K562 (cell line): ENCODE results near the gene CDH16. TPM values are rescaled to one million over a fixed set of nuclear protein-coding genes. Genes with fewer than 3 reads are reported as not detected.

Source experiments
- ATAC-seq: fragments of 200-7000 bp; cut with Tn5 transposase; 3 replicates; pipeline ENCODE4 v1.9.1; 2020; ENCODE audit warnings: moderate library complexity
- BruUV-seq: library from RNA; stranded (reverse); fragments of 400-500 nt; replicated peaks from 2 replicates; lab custom pipeline; 2021; lab: Mats Ljungman, UMichigan
- CTCF ChIA-PET: fragments of 300-600 bp; formaldehyde crosslinking; extraction: SDS; loops from one replicate; lab custom pipeline; 2021; ENCODE audit warnings: low intra/inter-chr PET ratio; lab: Yijun Ruan, JAX
- POLR2A ChIA-PET: fragments of 300-600, 350-650 bp; sonication (Branson Sonifier 250); formaldehyde crosslinking; extraction: SDS; loops from one replicate; lab custom pipeline; 2021; ENCODE audit warnings: antibody characterized with exemption, inconsistent platforms; lab: Yijun Ruan, JAX
- DNase-seq, 4 experiments: peaks; one replicate each; pipeline versions ENCODE4 v3.0.0 to v3.0.0-alpha.2; 2011 to 2018; ENCODE audit warnings: low spot score in 3 of 4, mixed read lengths in 3 of 4; ENCODE audit errors: extremely low read depth in 1 of 4
- FAIRE-seq: peaks from 2 replicates; lab custom pipeline; 2011; peaks lifted over from hg19 to GRCh38; lab: Jason Lieb, UNC
- H2AFZ ChIP-seq: 2 replicates; pipeline ENCODE4 v1.6.0; 2011; ENCODE audit warnings: low read depth, low read length, control low read depth, inconsistent platforms
- H3K27ac ChIP-seq: fragments of 200-600 bp; 3 replicates; pipeline ENCODE4 v1.8.0; 2011; ENCODE audit warnings: low read depth, mild to moderate bottlenecking, control low read depth, inconsistent platforms, low read length, moderate library complexity, mixed read lengths; ENCODE audit errors: extremely low read depth
- H3K27me3 ChIP-seq, 2 experiments: fragments of 300-600 bp in 1 of 2; 2 replicates in 1 of 2; 3 replicates in 1 of 2; pipeline versions ENCODE4 v1.6.0 to v1.8.0; 2011; ENCODE audit warnings: inconsistent platforms in 2 of 2, low read length in 2 of 2, mild to moderate bottlenecking in 1 of 2, mixed read lengths in 1 of 2, moderate library complexity in 1 of 2; ENCODE audit not compliant: control insufficient read depth in 2 of 2, insufficient read depth in 2 of 2
- H3K36me3 ChIP-seq: fragments of 300-600 bp; 3 replicates; pipeline ENCODE4 v1.8.0; 2011; ENCODE audit warnings: mild to moderate bottlenecking, low read length, inconsistent platforms; ENCODE audit not compliant: control insufficient read depth, insufficient read depth
- H3K4me1 ChIP-seq, 2 experiments: fragments of 200-600 bp in 1 of 2; replicated peaks in 1 of 2; 2 replicates in 1 of 2; 3 replicates in 1 of 2; pipeline versions ENCODE4 v1.5.1 to v1.8.0; 2011; ENCODE audit warnings: inconsistent platforms in 2 of 2, low read length in 2 of 2, mild to moderate bottlenecking in 1 of 2, mixed read lengths in 1 of 2, moderate library complexity in 1 of 2; ENCODE audit not compliant: control insufficient read depth in 2 of 2, insufficient read depth in 2 of 2
- H3K4me2 ChIP-seq: 2 replicates; pipeline ENCODE4 v1.6.1; 2011; ENCODE audit warnings: low read length, control low read depth, inconsistent platforms, mixed read lengths; ENCODE audit not compliant: insufficient read depth
- H3K4me3 ChIP-seq: fragments of 200-600 bp; sonication (generic), shearing (Covaris generic); 2 replicates; pipeline ENCODE4 v1.5.1; 2016; ENCODE audit warnings: control low read depth, inconsistent platforms
- H3K79me2 ChIP-seq: fragments of 200-600 bp; 3 replicates; pipeline ENCODE4 v1.8.0; 2011; ENCODE audit warnings: low read length, inconsistent platforms; ENCODE audit not compliant: control insufficient read depth, insufficient read depth
- H3K9ac ChIP-seq, 2 experiments: 2 replicates each; pipeline versions ENCODE4 v1.6.0 to v1.6.1; 2011; ENCODE audit warnings: low read depth in 2 of 2, low read length in 2 of 2, control low read depth in 1 of 2, inconsistent platforms in 1 of 2, mild to moderate bottlenecking in 1 of 2, mixed read lengths in 1 of 2; ENCODE audit not compliant: insufficient read depth in 1 of 2
- H3K9me1 ChIP-seq: one replicate; pipeline ENCODE4 v1.6.0; 2011; ENCODE audit warnings: inconsistent platforms, mild to moderate bottlenecking, low read length, moderate library complexity; ENCODE audit not compliant: control insufficient read depth, insufficient read depth
- H3K9me3 ChIP-seq: replicated peaks from 2 replicates; pipeline ENCODE4 v1.5.1; 2011; ENCODE audit warnings: low read depth, low read length, inconsistent platforms; ENCODE audit not compliant: control insufficient read depth, insufficient read depth
- H4K20me1 ChIP-seq: replicated peaks from 2 replicates; pipeline ENCODE4 v1.6.1; 2011; ENCODE audit warnings: low read length, inconsistent platforms, mixed read lengths; ENCODE audit not compliant: control insufficient read depth, insufficient read depth
- COPS2 ChIP-seq: fragments of 450-650 bp; conservative IDR thresholded peaks from 2 replicates; pipeline ENCODE4 v1.6.1; 2016; ENCODE audit warnings: mild to moderate bottlenecking, moderate library complexity
- CXXC5 ChIP-seq: fragments of 250-450 bp; sonication (Bioruptor Pico); IDR thresholded peaks from 2 replicates; pipeline ENCODE4 v1.8.0; 2022; ENCODE audit warnings: inconsistent platforms, mild to moderate bottlenecking, moderate library complexity
- DMBX1 ChIP-seq: fragments of 250-450 bp; sonication (Bioruptor Pico); IDR thresholded peaks from 2 replicates; pipeline ENCODE4 v1.8.0; 2022; ENCODE audit warnings: inconsistent platforms, mild to moderate bottlenecking, moderate library complexity, borderline replicate concordance
- HDGF ChIP-seq: fragments of 450-650 bp; IDR thresholded peaks from 2 replicates; pipeline ENCODE4 v1.6.1; 2016
- MXI1 ChIP-seq: IDR thresholded peaks from 2 replicates; pipeline ENCODE4 v1.6.1; 2011; ENCODE audit warnings: low read depth, mild to moderate bottlenecking, improper control_type of control experiment, low read length
- NKRF ChIP-seq: fragments of 450-650 bp; IDR thresholded peaks from 2 replicates; pipeline ENCODE4 v1.6.1; 2016; ENCODE audit warnings: borderline replicate concordance
- PHB2 ChIP-seq: fragments of 450-650 bp; IDR thresholded peaks from 2 replicates; pipeline ENCODE4 v1.6.1; 2017; ENCODE audit warnings: low read depth
- POLR2AphosphoS5 ChIP-seq: IDR thresholded peaks from 2 replicates; pipeline ENCODE4 v1.6.1; 2011; ENCODE audit warnings: mild to moderate bottlenecking, low read depth, low read length, moderate library complexity; ENCODE audit not compliant: control insufficient read depth, insufficient read depth
- POLR3G ChIP-seq: IDR thresholded peaks from 2 replicates; pipeline ENCODE4 v1.6.1; 2011; ENCODE audit not compliant: insufficient read length, insufficient replicate concordance; ENCODE audit errors: extremely low read depth
- SMARCB1 ChIP-seq: IDR thresholded peaks from 2 replicates; pipeline ENCODE4 v1.6.1; 2011; ENCODE audit warnings: improper control_type of control experiment, low read depth; ENCODE audit not compliant: insufficient read length
- ZFX ChIP-seq: sonication (generic); formaldehyde crosslinking; IDR thresholded peaks from 2 replicates; pipeline ENCODE4 v1.8.0; 2022; ENCODE audit warnings: mild to moderate bottlenecking, missing genetic modification reagents, moderate library complexity
- ZKSCAN1 ChIP-seq: fragments of 150-350 bp; IDR thresholded peaks from 2 replicates; pipeline ENCODE4 v1.6.1; 2016; ENCODE audit warnings: low read depth, low read length
- ZNF445 ChIP-seq: fragments of 250-450 bp; sonication (Bioruptor Pico); IDR thresholded peaks from 2 replicates; pipeline ENCODE4 v1.4.0; 2020; ENCODE audit warnings: low read depth, mild to moderate bottlenecking, moderate library complexity
- WGBS: fragments of 100-300 bp; shearing (Covaris generic); methylation state at CpG from one replicate; pipeline ENCODE4 v1.1.6; 2016; ENCODE audit warnings: low coverage, mixed read lengths; ENCODE audit not compliant: insufficient coverage; ENCODE audit errors: missing lambda C conversion rate; 5-methylcytosine and 5-hydroxymethylcytosine counted together
- in situ Hi-C: fragments of 300-500 bp; cut with MboI; formaldehyde crosslinking; loops from 4 replicates; pipeline ENCODE4 v1.15.0; 2018; ENCODE audit warnings: inconsistent platforms, mixed read lengths
- intact Hi-C: fragments of 100-400 bp; cut with micrococcal nuclease; formaldehyde crosslinking; loops from 2 replicates; pipeline ENCODE4 v1.14.2; 2022
- polyA plus RNA-seq, 8 experiments: library from polyadenylated mRNA; depleted of rRNA in 4 of 8; stranded (reverse) in 5 of 8; unstranded in 3 of 8; fragments of >200 nt; fragmentation: Nextera tagmentation in 2 of 8; fragmentation: Illumina TruSeq in 1 of 8; extraction: Ambion mirVana in 2 of 8; extraction: Trizol in 1 of 8; gene quantifications; 2 replicates each; pipeline versions ENCODE4 v1.2.1 to v1.2.3, GENCODE V29; 2011 to 2014; ENCODE audit warnings: inconsistent platforms in 1 of 8, missing spikeins in 1 of 8
- total RNA-seq, 7 experiments: library from RNA; depleted of rRNA in 6 of 7; stranded (reverse); fragments of >200 nt in 6 of 7; fragmentation: Illumina TruSeq in 2 of 7; extraction: Trizol in 2 of 7; gene quantifications; 2 replicates each; pipeline versions ENCODE4 v1.2.1 to v1.2.3, GENCODE V29; 2011 to 2021; ENCODE audit warnings: low replicate concordance in 1 of 7

The CDH16 gene
- total and polyA plus RNA-seq, 9 of the 15 experiments (the other 6 are each of a cell fraction or from before 2014, with no cell fraction given): not detected

- Histone ChIP-seq H3K9me3 (no peaks in the 10 kb centered on the region), H3K9ac (peak overlapping the region in 1 of 2 experiments; percentile 95; a peak in 2 of 4 replicates), H3K79me2 (no peaks in the 10 kb centered on the region), H3K36me3 (no peaks in the 10 kb centered on the region), H3K4me1 (peaks cover 42 to 67% of the 10 kb centered on the region in 2 experiments), H4K20me1 (no peaks in the 10 kb centered on the region), H3K27me3 (no peaks in the 10 kb centered on the region), H2AFZ (no peak overlapping the region), H3K9me1 (no peaks in the 10 kb centered on the region), H3K4me3 (no peak overlapping the region), H3K4me2 (no peak overlapping the region), H3K27ac (no peak overlapping the region; the same call in 2 of the 3 replicates)
- ChIA-PET CTCF (no interaction called here), POLR2A (interaction anchor here (1.1 to 1.8 kb wide), 3 partner anchors 10 to 35 kb away, joined by 3 to 5 read pairs (median 3); partner anchors contain the start of gene CDH16)
- intact Hi-C loops (no loop called here), in situ Hi-C loops (no loop called here)
- no peak for ATAC-seq
- no TSS peak for BruUV-seq
- 89% methylated on average over 10 of the region's 10 CpGs for WGBS
- TF ChIP-seq ZFX (CRISPR knock-in tag) (0 out of 2 replicates have a peak, but pooled peaks have one; percentile 27), ZKSCAN1 (no peak), POLR2AphosphoS5 (no peak)
- DNase-seq: no peak
- FAIRE-seq: no peak
These were observed 17.1 kb downstream of the CDH16 start for GRCh38 chr16:66901626-66902025.

- Histone ChIP-seq H3K27me3 (no peaks in the 10 kb centered on the region), H2AFZ (peak overlapping the region; percentile 78), H3K79me2 (no peaks in the 10 kb centered on the region), H3K4me3 (peak overlapping the region; percentile 30; the same call in 1 of the 2 replicates), H3K4me2 (peak overlapping the region; percentile 77), H3K27ac (peak overlapping the region; percentile 87), H3K9ac (peak overlapping the region; percentile 89 to 95), H3K36me3 (no peaks in the 10 kb centered on the region), H4K20me1 (no peaks in the 10 kb centered on the region), H3K4me1 (peaks cover 39 to 63% of the 10 kb centered on the region in 2 experiments), H3K9me1 (no peaks in the 10 kb centered on the region), H3K9me3 (no peaks in the 10 kb centered on the region)
- DNase-seq: peak; percentile 60 to 93 (median 77)
- ChIA-PET POLR2A (interaction anchor here (0.5 to 1.8 kb wide), 10 partner anchors 10 to 128 kb away, joined by 3 to 6 read pairs (median 3); partner anchors contain the start of gene CDH16), CTCF (no interaction called here)
- intact Hi-C loops: no loop called here
- whole genome bisulfite sequencing: 20% methylated on average over 4 of the region's 7 CpGs
- ATAC-seq: peak; percentile 21
- FAIRE-seq: no peak
- BruUV-seq: no TSS peak
- in situ Hi-C loops: no loop called here
- TF ChIP-seq CXXC5 (CRISPR knock-in tag): 0 out of 2 replicates have a peak, but pooled peaks have one; percentile 22
- no peak for TF ChIP-seq PHB2
- no peak for TF ChIP-seq POLR3G
- TF ChIP-seq DMBX1 (CRISPR knock-in tag): peak; percentile 73; the same call in 1 of the 2 replicates
- TF ChIP-seq COPS2: no peak
- TF ChIP-seq HDGF: peak; percentile 64; the same call in 1 of the 2 replicates
- no peak for TF ChIP-seq ZNF445 (CRISPR knock-in tag)
- TF ChIP-seq MXI1: no peak
- TF ChIP-seq NKRF: no peak
- no peak for TF ChIP-seq SMARCB1
These were observed 17.8 kb downstream of the CDH16 start for GRCh38 chr16:66900721-66901441.
